H1 (cell line): Measurements from ENCODE around the gene EFEMP1. TPM values are rescaled to one million over a fixed set of nuclear protein-coding genes. Genes with fewer than 3 reads are reported as not detected.

ENCODE experiments used
- polyA plus RNA-seq, 7 experiments: library from polyadenylated mRNA; depleted of rRNA in 3 of 7; stranded (reverse) in 5 of 7; unstranded in 2 of 7; fragments of >200 nt in 5 of 7; fragments of 200-250 nt in 2 of 7; gene quantifications; 1 replicate in 5 of 7; 2 replicates in 1 of 7; 4 replicates in 1 of 7; pipeline versions ENCODE4 v1.2.1 to v1.2.3, GENCODE V29; 2011 to 2013; ENCODE audit warnings: missing spikeins in 2 of 7, mixed read lengths in 2 of 7
- total RNA-seq: library from RNA; stranded (reverse); fragmentation: NEBNext Ultra II Directional; extraction: Animal tissue kit (Norgen Biotek cat#: 25700); gene quantifications from 2 replicates; pipeline ENCODE4 v1.2.1, GENCODE V29; 2021
- TF ChIP-seq, protein P1 (sequence below): fragments of 300-600 bp; sonication (generic); IDR thresholded peaks from 2 replicates; pipeline ENCODE4 v1.7.1; 2012; ENCODE audit warnings: low read length, moderate library complexity, mild to moderate bottlenecking, inconsistent platforms; ENCODE audit not compliant: insufficient replicate concordance

The EFEMP1 gene
- total and polyA plus RNA-seq, 2 of the 8 experiments (the other 6 are each of a cell fraction or from before 2014, with no cell fraction given) = 15.5 to 19.7 TPM

DNA sequence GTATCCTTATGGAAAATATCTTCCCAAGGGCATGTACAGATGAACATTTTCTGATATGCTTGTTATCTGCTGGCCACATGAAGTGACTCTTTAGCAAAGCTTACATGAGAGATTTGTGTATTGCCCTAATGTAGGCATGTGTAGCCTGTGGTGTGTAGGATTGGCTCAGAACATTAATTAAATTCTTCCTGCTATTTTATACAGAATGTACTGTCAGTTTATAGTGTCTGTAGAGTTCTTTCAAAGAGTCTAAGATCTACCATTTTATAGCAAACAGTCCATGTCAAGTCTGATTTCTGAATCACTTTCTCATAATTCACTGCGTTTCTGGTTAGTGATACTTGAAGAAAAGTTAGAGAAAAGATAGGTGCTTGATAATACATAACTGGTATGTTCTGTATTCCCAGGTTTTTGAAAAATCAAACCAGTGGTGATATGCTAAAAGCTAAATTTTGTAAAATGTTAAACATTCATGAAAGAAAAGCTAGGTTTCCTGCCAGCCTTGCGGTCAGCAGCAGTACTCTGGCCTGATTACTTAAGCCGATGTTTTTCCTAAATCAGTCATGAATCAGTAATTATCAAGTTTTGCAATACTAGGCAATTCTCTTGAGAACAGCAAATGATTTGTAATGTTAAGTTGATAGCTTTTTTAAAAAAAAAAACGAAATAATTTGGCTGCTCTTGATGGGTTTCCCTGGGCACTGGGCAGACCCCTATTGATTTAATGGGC, 30.9 kb upstream of the EFEMP1 start (continued):
- TF ChIP-seq, protein P1, sequence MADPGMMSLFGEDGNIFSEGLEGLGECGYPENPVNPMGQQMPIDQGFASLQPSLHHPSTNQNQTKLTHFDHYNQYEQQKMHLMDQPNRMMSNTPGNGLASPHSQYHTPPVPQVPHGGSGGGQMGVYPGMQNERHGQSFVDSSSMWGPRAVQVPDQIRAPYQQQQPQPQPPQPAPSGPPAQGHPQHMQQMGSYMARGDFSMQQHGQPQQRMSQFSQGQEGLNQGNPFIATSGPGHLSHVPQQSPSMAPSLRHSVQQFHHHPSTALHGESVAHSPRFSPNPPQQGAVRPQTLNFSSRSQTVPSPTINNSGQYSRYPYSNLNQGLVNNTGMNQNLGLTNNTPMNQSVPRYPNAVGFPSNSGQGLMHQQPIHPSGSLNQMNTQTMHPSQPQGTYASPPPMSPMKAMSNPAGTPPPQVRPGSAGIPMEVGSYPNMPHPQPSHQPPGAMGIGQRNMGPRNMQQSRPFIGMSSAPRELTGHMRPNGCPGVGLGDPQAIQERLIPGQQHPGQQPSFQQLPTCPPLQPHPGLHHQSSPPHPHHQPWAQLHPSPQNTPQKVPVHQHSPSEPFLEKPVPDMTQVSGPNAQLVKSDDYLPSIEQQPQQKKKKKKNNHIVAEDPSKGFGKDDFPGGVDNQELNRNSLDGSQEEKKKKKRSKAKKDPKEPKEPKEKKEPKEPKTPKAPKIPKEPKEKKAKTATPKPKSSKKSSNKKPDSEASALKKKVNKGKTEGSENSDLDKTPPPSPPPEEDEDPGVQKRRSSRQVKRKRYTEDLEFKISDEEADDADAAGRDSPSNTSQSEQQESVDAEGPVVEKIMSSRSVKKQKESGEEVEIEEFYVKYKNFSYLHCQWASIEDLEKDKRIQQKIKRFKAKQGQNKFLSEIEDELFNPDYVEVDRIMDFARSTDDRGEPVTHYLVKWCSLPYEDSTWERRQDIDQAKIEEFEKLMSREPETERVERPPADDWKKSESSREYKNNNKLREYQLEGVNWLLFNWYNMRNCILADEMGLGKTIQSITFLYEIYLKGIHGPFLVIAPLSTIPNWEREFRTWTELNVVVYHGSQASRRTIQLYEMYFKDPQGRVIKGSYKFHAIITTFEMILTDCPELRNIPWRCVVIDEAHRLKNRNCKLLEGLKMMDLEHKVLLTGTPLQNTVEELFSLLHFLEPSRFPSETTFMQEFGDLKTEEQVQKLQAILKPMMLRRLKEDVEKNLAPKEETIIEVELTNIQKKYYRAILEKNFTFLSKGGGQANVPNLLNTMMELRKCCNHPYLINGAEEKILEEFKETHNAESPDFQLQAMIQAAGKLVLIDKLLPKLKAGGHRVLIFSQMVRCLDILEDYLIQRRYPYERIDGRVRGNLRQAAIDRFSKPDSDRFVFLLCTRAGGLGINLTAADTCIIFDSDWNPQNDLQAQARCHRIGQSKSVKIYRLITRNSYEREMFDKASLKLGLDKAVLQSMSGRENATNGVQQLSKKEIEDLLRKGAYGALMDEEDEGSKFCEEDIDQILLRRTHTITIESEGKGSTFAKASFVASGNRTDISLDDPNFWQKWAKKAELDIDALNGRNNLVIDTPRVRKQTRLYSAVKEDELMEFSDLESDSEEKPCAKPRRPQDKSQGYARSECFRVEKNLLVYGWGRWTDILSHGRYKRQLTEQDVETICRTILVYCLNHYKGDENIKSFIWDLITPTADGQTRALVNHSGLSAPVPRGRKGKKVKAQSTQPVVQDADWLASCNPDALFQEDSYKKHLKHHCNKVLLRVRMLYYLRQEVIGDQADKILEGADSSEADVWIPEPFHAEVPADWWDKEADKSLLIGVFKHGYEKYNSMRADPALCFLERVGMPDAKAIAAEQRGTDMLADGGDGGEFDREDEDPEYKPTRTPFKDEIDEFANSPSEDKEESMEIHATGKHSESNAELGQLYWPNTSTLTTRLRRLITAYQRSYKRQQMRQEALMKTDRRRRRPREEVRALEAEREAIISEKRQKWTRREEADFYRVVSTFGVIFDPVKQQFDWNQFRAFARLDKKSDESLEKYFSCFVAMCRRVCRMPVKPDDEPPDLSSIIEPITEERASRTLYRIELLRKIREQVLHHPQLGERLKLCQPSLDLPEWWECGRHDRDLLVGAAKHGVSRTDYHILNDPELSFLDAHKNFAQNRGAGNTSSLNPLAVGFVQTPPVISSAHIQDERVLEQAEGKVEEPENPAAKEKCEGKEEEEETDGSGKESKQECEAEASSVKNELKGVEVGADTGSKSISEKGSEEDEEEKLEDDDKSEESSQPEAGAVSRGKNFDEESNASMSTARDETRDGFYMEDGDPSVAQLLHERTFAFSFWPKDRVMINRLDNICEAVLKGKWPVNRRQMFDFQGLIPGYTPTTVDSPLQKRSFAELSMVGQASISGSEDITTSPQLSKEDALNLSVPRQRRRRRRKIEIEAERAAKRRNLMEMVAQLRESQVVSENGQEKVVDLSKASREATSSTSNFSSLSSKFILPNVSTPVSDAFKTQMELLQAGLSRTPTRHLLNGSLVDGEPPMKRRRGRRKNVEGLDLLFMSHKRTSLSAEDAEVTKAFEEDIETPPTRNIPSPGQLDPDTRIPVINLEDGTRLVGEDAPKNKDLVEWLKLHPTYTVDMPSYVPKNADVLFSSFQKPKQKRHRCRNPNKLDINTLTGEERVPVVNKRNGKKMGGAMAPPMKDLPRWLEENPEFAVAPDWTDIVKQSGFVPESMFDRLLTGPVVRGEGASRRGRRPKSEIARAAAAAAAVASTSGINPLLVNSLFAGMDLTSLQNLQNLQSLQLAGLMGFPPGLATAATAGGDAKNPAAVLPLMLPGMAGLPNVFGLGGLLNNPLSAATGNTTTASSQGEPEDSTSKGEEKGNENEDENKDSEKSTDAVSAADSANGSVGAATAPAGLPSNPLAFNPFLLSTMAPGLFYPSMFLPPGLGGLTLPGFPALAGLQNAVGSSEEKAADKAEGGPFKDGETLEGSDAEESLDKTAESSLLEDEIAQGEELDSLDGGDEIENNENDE = no peak
- TF ChIP-seq, all 59 proteins: peak for 0
